ENCODE results near the gene ARL6IP6.

The ARL6IP6 gene

GRCh38 chr2:152782171-152782570 is 63.8 kb downstream of the ARL6IP6 start:
- no peaks in the 10 kb centered on the region for H3K79me1 ChIP-seq (replicated peaks; ENCODE audit: low read length, poor library complexity, severe bottlenecking)
- no peaks in the 10 kb centered on the region for H3K36me3 ChIP-seq (ENCODE audit: control insufficient read depth in 1 of 2, insufficient read depth in 2 of 2, low read depth in 1 of 2, low read length in 2 of 2)
- H3K4me2 ChIP-seq (ENCODE audit: low read length, poor library complexity, severe bottlenecking) = no peak overlapping the region
- H2BK5ac ChIP-seq (ENCODE audit: low read depth, low read length, poor library complexity, severe bottlenecking) = no peak overlapping the region
- H3K23ac ChIP-seq (ENCODE audit: low read length in 2 of 2) = no peak overlapping the region
- H3K4me3 ChIP-seq (ENCODE audit: insufficient read depth in 1 of 2, low read depth in 1 of 2, low read length in 2 of 2) = no peak overlapping the region
- 90% methylated on average over 2 of the region's 2 CpGs for whole genome bisulfite sequencing
- no peaks in the 10 kb centered on the region for H3K9me3 ChIP-seq (ENCODE audit: control insufficient read depth, low read length)
- H2BK12ac ChIP-seq (ENCODE audit: low read length in 2 of 2) = no peak overlapping the region
- no peak overlapping the region for H3K9ac ChIP-seq (ENCODE audit: low read length)
- no peak overlapping the region for H3K14ac ChIP-seq (ENCODE audit: low read length in 2 of 2)
- H4K91ac ChIP-seq (ENCODE audit: low read length) = no peak overlapping the region
- no peak overlapping the region for H2BK120ac ChIP-seq (ENCODE audit: low read depth, low read length)
- no peak overlapping the region for H4K8ac ChIP-seq (ENCODE audit: low read length)
- no peaks in the 10 kb centered on the region for H3K4me1 ChIP-seq (ENCODE audit: control insufficient read depth, insufficient read depth, low read depth, low read length)
- no peak for DNase-seq
- no peak overlapping the region for H2BK15ac ChIP-seq (ENCODE audit: low read depth, poor library complexity, severe bottlenecking)
- H3K27me3 ChIP-seq (ENCODE audit: control insufficient read depth in 1 of 2, insufficient read depth in 1 of 2, low read length in 2 of 2) = no peaks in the 10 kb centered on the region
- no peak overlapping the region for H3K27ac ChIP-seq (ENCODE audit: low read length, poor library complexity, severe bottlenecking)
- no peak overlapping the region for H2AFZ ChIP-seq (ENCODE audit: low read depth, low read length)
- no peak overlapping the region for H2AK5ac ChIP-seq (ENCODE audit: low read length, severe bottlenecking)
- no peak overlapping the region for H3K18ac ChIP-seq (ENCODE audit: low read depth in 1 of 2, low read length in 2 of 2)
- no peak overlapping the region for H3K4ac ChIP-seq (ENCODE audit: low read depth in 1 of 2, low read length in 2 of 2)

- Histone ChIP-seq H2BK120ac (ENCODE audit: low read depth, low read length) (no peak overlapping the region), H4K8ac (ENCODE audit: low read length) (no peak overlapping the region), H3K14ac (ENCODE audit: low read length in 2 of 2) (no peak overlapping the region), H2BK12ac (ENCODE audit: low read length in 2 of 2) (no peak overlapping the region), H3K36me3 (ENCODE audit: control insufficient read depth in 1 of 2, insufficient read depth in 2 of 2, low read depth in 1 of 2, low read length in 2 of 2) (no peaks in the 10 kb centered on the region), H3K27me3 (ENCODE audit: control insufficient read depth in 1 of 2, insufficient read depth in 1 of 2, low read length in 2 of 2) (no peaks in the 10 kb centered on the region), H2BK5ac (ENCODE audit: low read depth, low read length, poor library complexity, severe bottlenecking) (no peak overlapping the region), H3K18ac (ENCODE audit: low read depth in 1 of 2, low read length in 2 of 2) (no peak overlapping the region), H3K9me3 (ENCODE audit: control insufficient read depth, low read length) (no peaks in the 10 kb centered on the region), H3K4me2 (ENCODE audit: low read length, poor library complexity, severe bottlenecking) (no peak overlapping the region), H3K23ac (ENCODE audit: low read length in 2 of 2) (no peak overlapping the region), H2BK15ac (ENCODE audit: low read depth, poor library complexity, severe bottlenecking) (no peak overlapping the region), H2AFZ (ENCODE audit: low read depth, low read length) (no peak overlapping the region), H3K9ac (ENCODE audit: low read length) (no peak overlapping the region), H3K27ac (ENCODE audit: low read length, poor library complexity, severe bottlenecking) (no peak overlapping the region), H3K4ac (ENCODE audit: low read depth in 1 of 2, low read length in 2 of 2) (no peak overlapping the region), H2AK5ac (ENCODE audit: low read length, severe bottlenecking) (no peak overlapping the region), H3K4me1 (ENCODE audit: control insufficient read depth, insufficient read depth, low read depth, low read length) (no peaks in the 10 kb centered on the region), H3K79me1 (replicated peaks; ENCODE audit: low read length, poor library complexity, severe bottlenecking) (no peaks in the 10 kb centered on the region), H4K91ac (ENCODE audit: low read length) (no peak overlapping the region), H3K4me3 (ENCODE audit: insufficient read depth in 1 of 2, low read depth in 1 of 2, low read length in 2 of 2) (no peak overlapping the region)
- no peak for DNase-seq
- 82% methylated on average over 9 of the region's 9 CpGs for WGBS
Observed at GRCh38 chr2:152790883-152791282, 72.5 kb downstream of the ARL6IP6 start.

DNA sequence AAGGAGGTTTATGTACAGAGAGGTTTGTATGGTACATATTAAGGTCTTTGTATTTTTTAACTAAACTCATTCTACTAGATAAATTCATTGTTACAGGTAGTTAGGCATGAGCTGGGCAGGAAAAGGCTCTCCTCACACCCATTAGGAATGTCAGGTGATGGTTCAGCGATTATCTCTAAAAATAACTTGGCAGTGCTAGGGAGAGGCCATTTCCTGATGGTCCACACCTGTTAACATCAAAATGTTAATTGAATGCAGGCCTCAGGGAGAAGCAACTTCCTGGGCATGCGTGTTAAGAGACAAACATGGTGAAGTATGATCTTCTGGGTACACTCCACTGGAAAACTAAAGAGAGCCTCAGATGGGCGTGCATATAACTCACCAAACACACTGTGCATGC is 73.6 kb downstream of the ARL6IP6 start:
- H2BK15ac ChIP-seq (ENCODE audit: low read depth, poor library complexity, severe bottlenecking) = no peak overlapping the region
- no peak overlapping the region for H3K4me3 ChIP-seq (ENCODE audit: insufficient read depth in 1 of 2, low read depth in 1 of 2, low read length in 2 of 2)
- 69% methylated on average over 3 of the region's 3 CpGs for WGBS
- H3K9ac ChIP-seq (ENCODE audit: low read length) = no peak overlapping the region
- H3K4ac ChIP-seq (ENCODE audit: low read depth in 1 of 2, low read length in 2 of 2) = no peak overlapping the region
- no peak overlapping the region for H2AK5ac ChIP-seq (ENCODE audit: low read length, severe bottlenecking)
- no peak overlapping the region for H2BK120ac ChIP-seq (ENCODE audit: low read depth, low read length)
- no peak overlapping the region for H3K27ac ChIP-seq (ENCODE audit: low read length, poor library complexity, severe bottlenecking)
- H4K8ac ChIP-seq (ENCODE audit: low read length) = no peak overlapping the region
- no peaks in the 10 kb centered on the region for H3K79me1 ChIP-seq (replicated peaks; ENCODE audit: low read length, poor library complexity, severe bottlenecking)
- H3K9me3 ChIP-seq (ENCODE audit: control insufficient read depth, low read length) = no peaks in the 10 kb centered on the region
- no peak overlapping the region for H3K23ac ChIP-seq (ENCODE audit: low read length in 2 of 2)
- H3K36me3 ChIP-seq (ENCODE audit: control insufficient read depth in 1 of 2, insufficient read depth in 2 of 2, low read depth in 1 of 2, low read length in 2 of 2) = no peaks in the 10 kb centered on the region
- H4K91ac ChIP-seq (ENCODE audit: low read length) = no peak overlapping the region
- no peak overlapping the region for H3K14ac ChIP-seq (ENCODE audit: low read length in 2 of 2)
- no peak overlapping the region for H2BK12ac ChIP-seq (ENCODE audit: low read length in 2 of 2)
- no peak overlapping the region for H2BK5ac ChIP-seq (ENCODE audit: low read depth, low read length, poor library complexity, severe bottlenecking)
- no peak overlapping the region for H2AFZ ChIP-seq (ENCODE audit: low read depth, low read length)
- no peak overlapping the region for H3K4me2 ChIP-seq (ENCODE audit: low read length, poor library complexity, severe bottlenecking)
- H3K27me3 ChIP-seq (ENCODE audit: control insufficient read depth in 1 of 2, insufficient read depth in 1 of 2, low read length in 2 of 2) = no peaks in the 10 kb centered on the region
- H3K4me1 ChIP-seq (ENCODE audit: control insufficient read depth, insufficient read depth, low read depth, low read length) = no peaks in the 10 kb centered on the region
- no peak overlapping the region for H3K18ac ChIP-seq (ENCODE audit: low read depth in 1 of 2, low read length in 2 of 2)
- DNase-seq = no peak

GRCh38 chr2:152792974-152793373 is 74.6 kb downstream of the ARL6IP6 start:
- no peaks in the 10 kb centered on the region for H3K4me1 ChIP-seq (ENCODE audit: control insufficient read depth, insufficient read depth, low read depth, low read length)
- H4K91ac ChIP-seq (ENCODE audit: low read length) = no peak overlapping the region
- H3K14ac ChIP-seq (ENCODE audit: low read length in 2 of 2) = no peak overlapping the region
- 88% methylated on average over 4 of the region's 4 CpGs for WGBS
- no peak overlapping the region for H3K27ac ChIP-seq (ENCODE audit: low read length, poor library complexity, severe bottlenecking)
- no peak overlapping the region for H2BK5ac ChIP-seq (ENCODE audit: low read depth, low read length, poor library complexity, severe bottlenecking)
- H3K23ac ChIP-seq (ENCODE audit: low read length in 2 of 2) = no peak overlapping the region
- no peaks in the 10 kb centered on the region for H3K27me3 ChIP-seq (ENCODE audit: control insufficient read depth in 1 of 2, insufficient read depth in 1 of 2, low read length in 2 of 2)
- no peak overlapping the region for H2AK5ac ChIP-seq (ENCODE audit: low read length, severe bottlenecking)
- no peak overlapping the region for H2BK15ac ChIP-seq (ENCODE audit: low read depth, poor library complexity, severe bottlenecking)
- no peak overlapping the region for H3K9ac ChIP-seq (ENCODE audit: low read length)
- no peak overlapping the region for H4K8ac ChIP-seq (ENCODE audit: low read length)
- H3K18ac ChIP-seq (ENCODE audit: low read depth in 1 of 2, low read length in 2 of 2) = no peak overlapping the region
- no peak for DNase-seq
- H3K4me2 ChIP-seq (ENCODE audit: low read length, poor library complexity, severe bottlenecking) = no peak overlapping the region
- no peaks in the 10 kb centered on the region for H3K79me1 ChIP-seq (replicated peaks; ENCODE audit: low read length, poor library complexity, severe bottlenecking)
- H2BK12ac ChIP-seq (ENCODE audit: low read length in 2 of 2) = no peak overlapping the region
- no peak overlapping the region for H3K4ac ChIP-seq (ENCODE audit: low read depth in 1 of 2, low read length in 2 of 2)
- no peak overlapping the region for H3K4me3 ChIP-seq (ENCODE audit: insufficient read depth in 1 of 2, low read depth in 1 of 2, low read length in 2 of 2)
- H3K36me3 ChIP-seq (ENCODE audit: control insufficient read depth in 1 of 2, insufficient read depth in 2 of 2, low read depth in 1 of 2, low read length in 2 of 2) = no peaks in the 10 kb centered on the region
- no peak overlapping the region for H2BK120ac ChIP-seq (ENCODE audit: low read depth, low read length)
- H2AFZ ChIP-seq (ENCODE audit: low read depth, low read length) = no peak overlapping the region
- no peaks in the 10 kb centered on the region for H3K9me3 ChIP-seq (ENCODE audit: control insufficient read depth, low read length)
